WERI-Rb-1 (cell line): ENCODE results near the gene ACSM6.

ENCODE experiments used
- DNase-seq: peaks from one replicate; pipeline ENCODE4 v3.0.0-alpha.2; 2020
- H3K27ac ChIP-seq: fragments of 250-450 bp; sonication (Bioruptor Pico); 2 replicates; pipeline ENCODE4 v1.5.1; 2020; ENCODE audit warnings: mild to moderate bottlenecking, moderate library complexity
- H3K27me3 ChIP-seq: fragments of 250-450 bp; sonication (Bioruptor Pico); 2 replicates; pipeline ENCODE4 v1.5.1; 2021; ENCODE audit warnings: mild to moderate bottlenecking, low read depth, moderate library complexity; ENCODE audit not compliant: insufficient read depth, severe bottlenecking
- H3K36me3 ChIP-seq: fragments of 250-450 bp; sonication (Bioruptor Pico); 2 replicates; pipeline ENCODE4 v1.5.1; 2020; ENCODE audit warnings: mild to moderate bottlenecking, moderate library complexity
- H3K4me3 ChIP-seq: 2 replicates; pipeline ENCODE4 v1.5.1; 2011; ENCODE audit warnings: low read depth, mild to moderate bottlenecking, control low read depth, low read length
- H3K9me3 ChIP-seq: fragments of 250-450 bp; sonication (Bioruptor Pico); 2 replicates; pipeline ENCODE4 v1.5.1; 2021; ENCODE audit warnings: mild to moderate bottlenecking, moderate library complexity; ENCODE audit not compliant: severe bottlenecking
- TF ChIP-seq, protein P1 (sequence below): IDR thresholded peaks from 2 replicates; pipeline ENCODE4 v1.5.1; 2011; ENCODE audit warnings: low read depth, mild to moderate bottlenecking, control low read depth, inconsistent platforms, low read length

Gene ACSM6

DNA sequence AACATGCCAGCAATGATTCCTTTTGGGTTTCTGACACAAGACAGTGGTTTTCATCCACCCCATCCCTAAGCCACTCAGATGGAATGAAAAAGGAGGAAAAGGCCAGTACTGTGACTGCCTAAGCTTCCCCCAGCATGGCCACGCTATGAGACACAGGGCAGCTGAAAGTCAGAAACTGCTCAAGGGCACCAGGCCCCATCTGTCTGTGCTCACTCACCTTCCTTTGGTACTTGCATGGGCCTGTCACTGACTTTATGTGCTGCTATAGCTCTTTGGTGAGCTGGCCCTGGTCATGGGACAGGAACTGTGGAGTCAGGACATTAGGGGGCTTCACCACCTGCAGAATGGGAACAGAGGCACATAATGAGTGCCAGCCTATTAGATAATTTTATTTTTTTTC, 21.2 kb upstream of the ACSM6 start:
- no peaks in the 10 kb centered on the region for H3K36me3 ChIP-seq
- DNase-seq, result no peak
- H3K27ac ChIP-seq, result no peak overlapping the region
- TF ChIP-seq, protein P1, sequence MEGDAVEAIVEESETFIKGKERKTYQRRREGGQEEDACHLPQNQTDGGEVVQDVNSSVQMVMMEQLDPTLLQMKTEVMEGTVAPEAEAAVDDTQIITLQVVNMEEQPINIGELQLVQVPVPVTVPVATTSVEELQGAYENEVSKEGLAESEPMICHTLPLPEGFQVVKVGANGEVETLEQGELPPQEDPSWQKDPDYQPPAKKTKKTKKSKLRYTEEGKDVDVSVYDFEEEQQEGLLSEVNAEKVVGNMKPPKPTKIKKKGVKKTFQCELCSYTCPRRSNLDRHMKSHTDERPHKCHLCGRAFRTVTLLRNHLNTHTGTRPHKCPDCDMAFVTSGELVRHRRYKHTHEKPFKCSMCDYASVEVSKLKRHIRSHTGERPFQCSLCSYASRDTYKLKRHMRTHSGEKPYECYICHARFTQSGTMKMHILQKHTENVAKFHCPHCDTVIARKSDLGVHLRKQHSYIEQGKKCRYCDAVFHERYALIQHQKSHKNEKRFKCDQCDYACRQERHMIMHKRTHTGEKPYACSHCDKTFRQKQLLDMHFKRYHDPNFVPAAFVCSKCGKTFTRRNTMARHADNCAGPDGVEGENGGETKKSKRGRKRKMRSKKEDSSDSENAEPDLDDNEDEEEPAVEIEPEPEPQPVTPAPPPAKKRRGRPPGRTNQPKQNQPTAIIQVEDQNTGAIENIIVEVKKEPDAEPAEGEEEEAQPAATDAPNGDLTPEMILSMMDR, result no peak
- no peaks in the 10 kb centered on the region for H3K27me3 ChIP-seq
- no peak overlapping the region for H3K4me3 ChIP-seq
- H3K9me3 ChIP-seq, result no peaks in the 10 kb centered on the region

GRCh38 chr10:95176101-95176500, 17.9 kb upstream of the ACSM6 start:
- Histone ChIP-seq H3K27ac (no peak overlapping the region), H3K9me3 (no peaks in the 10 kb centered on the region), H3K36me3 (no peaks in the 10 kb centered on the region), H3K4me3 (no peak overlapping the region), H3K27me3 (no peaks in the 10 kb centered on the region)
- no peak for DNase-seq
- TF ChIP-seq, protein P1, result peak; percentile 31; the same call in 1 of the 2 replicates

DNA sequence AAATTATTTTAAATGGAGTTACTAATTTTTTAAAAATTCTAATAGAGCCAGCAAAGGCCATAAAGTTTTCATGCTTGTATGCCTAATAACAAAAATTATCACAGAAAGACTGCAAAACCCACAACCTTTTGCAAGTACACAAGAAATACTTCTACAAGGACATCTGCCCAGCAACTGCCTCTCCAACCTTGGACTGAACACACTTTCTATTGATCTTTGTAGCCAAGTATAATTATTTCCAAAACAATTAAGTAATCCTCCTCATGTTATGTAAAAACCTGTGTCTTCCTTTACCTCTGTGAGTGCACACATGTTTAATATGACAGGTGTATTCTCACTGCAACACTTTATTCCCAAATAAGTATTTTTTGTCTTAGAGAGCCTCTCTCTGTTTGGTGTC, 16.6 kb upstream of the ACSM6 start:
- no peak for DNase-seq
- Histone ChIP-seq H3K9me3 (no peaks in the 10 kb centered on the region), H3K4me3 (no peak overlapping the region), H3K27me3 (no peaks in the 10 kb centered on the region), H3K27ac (no peak overlapping the region), H3K36me3 (no peaks in the 10 kb centered on the region)
- TF ChIP-seq, protein P1, result no peak

DNA sequence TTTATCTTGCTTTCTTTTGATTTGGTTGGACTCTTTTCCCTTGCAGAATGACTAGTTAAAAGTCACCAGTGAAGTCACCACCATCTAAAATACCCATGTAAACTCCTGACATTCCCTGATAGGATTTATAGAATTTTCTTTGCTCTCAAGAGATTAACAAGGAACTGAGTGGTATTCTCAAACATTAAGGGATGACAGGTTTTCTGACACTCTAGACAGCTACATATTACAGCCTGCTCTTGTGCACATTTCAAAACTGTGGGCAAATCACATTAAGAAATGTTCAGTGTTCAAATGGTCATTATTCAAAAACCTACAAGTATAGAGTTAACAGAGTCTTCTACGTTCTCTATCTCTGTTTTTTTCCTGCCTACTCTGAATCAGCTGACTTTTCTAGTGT, 15.8 kb upstream of the ACSM6 start:
- Histone ChIP-seq H3K4me3 (no peak overlapping the region), H3K9me3 (no peaks in the 10 kb centered on the region), H3K27ac (no peak overlapping the region), H3K36me3 (no peaks in the 10 kb centered on the region), H3K27me3 (no peaks in the 10 kb centered on the region)
- TF ChIP-seq, protein P1, result no peak
- DNase-seq, result no peak

- H3K27ac ChIP-seq, result no peak overlapping the region
- H3K27me3 ChIP-seq, result no peaks in the 10 kb centered on the region
These were observed 15.2 kb upstream of the ACSM6 start for GRCh38 chr10:95178797-95179196.

DNA sequence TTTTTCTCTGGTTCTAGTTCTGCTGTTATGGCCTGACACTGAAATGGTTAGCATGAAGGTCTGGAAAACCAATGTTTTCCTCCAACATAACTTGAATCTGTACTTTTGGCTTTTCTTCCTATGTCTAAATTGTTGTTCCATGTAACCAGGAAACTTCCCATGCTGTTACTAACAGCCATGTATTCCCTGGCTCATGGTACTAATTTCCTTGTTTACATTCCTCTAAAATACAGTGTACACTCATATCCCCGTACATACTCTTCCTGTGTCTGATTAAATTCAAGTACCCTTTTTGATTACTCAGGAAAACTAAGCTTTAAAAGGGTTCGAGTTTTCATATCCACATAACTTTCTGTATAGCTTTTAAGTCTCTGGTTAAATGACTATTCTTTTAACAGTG, 12.3 kb upstream of the ACSM6 start:
- H3K36me3 ChIP-seq, result no peaks in the 10 kb centered on the region
- H3K27ac ChIP-seq, result no peak overlapping the region
- no peak for DNase-seq
- TF ChIP-seq, protein P1, result no peak
- H3K9me3 ChIP-seq, result no peaks in the 10 kb centered on the region
- no peak overlapping the region for H3K4me3 ChIP-seq
- no peaks in the 10 kb centered on the region for H3K27me3 ChIP-seq

More at GRCh38 chr10:95178797-95179196, 15.2 kb upstream of the ACSM6 start:
- Histone ChIP-seq H3K4me3 (no peak overlapping the region), H3K36me3 (no peaks in the 10 kb centered on the region), H3K9me3 (no peaks in the 10 kb centered on the region)
- TF ChIP-seq, protein P1, result no peak
- DNase-seq, result no peak
